K562 (cell line): ENCODE data around the gene LRRC25. TPM values are rescaled to one million over a fixed set of nuclear protein-coding genes. Genes with fewer than 3 reads are reported as not detected.

ENCODE experiments used
- BCL6 ChIP-seq: fragments of 250-450 bp; sonication (Bioruptor Pico); IDR thresholded peaks from 2 replicates; pipeline ENCODE4 v1.4.0; 2020
- DMBX1 ChIP-seq: fragments of 250-450 bp; sonication (Bioruptor Pico); IDR thresholded peaks from 2 replicates; pipeline ENCODE4 v1.8.0; 2022; ENCODE audit warnings: inconsistent platforms, mild to moderate bottlenecking, moderate library complexity, borderline replicate concordance
- NR4A1 ChIP-seq, 2 experiments: fragments of 250-450 bp in 1 of 2; fragments of 450-650 bp in 1 of 2; sonication (Bioruptor Pico) in 1 of 2; IDR thresholded peaks; 2 replicates each; pipeline versions ENCODE4 v1.4.0 to v1.6.1; 2016 to 2020; ENCODE audit warnings: mild to moderate bottlenecking in 2 of 2, missing compliant biosample characterization in 1 of 2, missing genetic modification characterization in 1 of 2, moderate library complexity in 1 of 2
- OTX1 ChIP-seq: fragments of 450-650 bp; formaldehyde crosslinking; IDR thresholded peaks from 2 replicates; pipeline ENCODE4 v1.4.0; 2022; ENCODE audit warnings: mild to moderate bottlenecking
- PTTG1 ChIP-seq: fragments of 450-650 bp; IDR thresholded peaks from 2 replicates; pipeline ENCODE4 v1.6.1; 2016; ENCODE audit warnings: low read depth, mild to moderate bottlenecking, missing genetic modification characterization, missing compliant biosample characterization
- SMAD4 ChIP-seq: fragments of 250-450 bp; sonication (Bioruptor Pico); conservative IDR thresholded peaks from 2 replicates; pipeline ENCODE4 v1.8.0; 2021; ENCODE audit warnings: inconsistent platforms, mild to moderate bottlenecking, moderate library complexity
- TEAD1 ChIP-seq, 2 experiments: fragments of 450-650 bp in 1 of 2; sonication (generic) in 1 of 2; formaldehyde crosslinking; IDR thresholded peaks; 2 replicates each; pipeline versions ENCODE4 v1.4.0 to v1.8.0; 2020 to 2022; ENCODE audit warnings: mild to moderate bottlenecking in 2 of 2, missing genetic modification reagents in 1 of 2
- ZBTB8A ChIP-seq: fragments of 450-650 bp; IDR thresholded peaks from 2 replicates; pipeline ENCODE4 v1.6.1; 2018; ENCODE audit warnings: mild to moderate bottlenecking, moderate library complexity; ENCODE audit not compliant: partially characterized antibody
- ZNF311 ChIP-seq: fragments of 250-450 bp; sonication (Bioruptor Pico); IDR thresholded peaks from 2 replicates; pipeline ENCODE4 v1.4.0; 2020; ENCODE audit warnings: mild to moderate bottlenecking, moderate library complexity
- ZNF583 ChIP-seq: fragments of 250-450 bp; sonication (Bioruptor Pico); IDR thresholded peaks from 2 replicates; pipeline ENCODE4 v1.4.0; 2020
- polyA plus RNA-seq, 8 experiments: library from polyadenylated mRNA; depleted of rRNA in 4 of 8; stranded (reverse) in 5 of 8; unstranded in 3 of 8; fragments of >200 nt; fragmentation: Nextera tagmentation in 2 of 8; fragmentation: Illumina TruSeq in 1 of 8; extraction: Ambion mirVana in 2 of 8; extraction: Trizol in 1 of 8; gene quantifications; 2 replicates each; pipeline versions ENCODE4 v1.2.1 to v1.2.3, GENCODE V29; 2011 to 2014; ENCODE audit warnings: inconsistent platforms in 1 of 8, missing spikeins in 1 of 8
- total RNA-seq, 7 experiments: library from RNA; depleted of rRNA in 6 of 7; stranded (reverse); fragments of >200 nt in 6 of 7; fragmentation: Illumina TruSeq in 2 of 7; extraction: Trizol in 2 of 7; gene quantifications; 2 replicates each; pipeline versions ENCODE4 v1.2.1 to v1.2.3, GENCODE V29; 2011 to 2021; ENCODE audit warnings: low replicate concordance in 1 of 7
- TF ChIP-seq, protein P1 (sequence below): fragments of 450-650 bp; formaldehyde crosslinking; IDR thresholded peaks from 2 replicates; pipeline ENCODE4 v1.4.0; 2020; ENCODE audit warnings: mild to moderate bottlenecking, moderate library complexity
- TF ChIP-seq, protein P2 (sequence below): IDR thresholded peaks from 2 replicates; pipeline ENCODE4 v1.6.1; 2016; ENCODE audit warnings: missing genetic modification characterization, missing compliant biosample characterization
- TF ChIP-seq, protein P3 (sequence below): fragments of 250-450 bp; sonication (Bioruptor Pico); IDR thresholded peaks from 2 replicates; pipeline ENCODE4 v1.4.0; 2020
- TF ChIP-seq, protein P4 (sequence below), 2 experiments: fragments of 450-650 bp in 1 of 2; sonication (generic) in 1 of 2; formaldehyde crosslinking in 1 of 2; IDR thresholded peaks in 1 of 2; conservative IDR thresholded peaks in 1 of 2; 2 replicates each; pipeline versions ENCODE4 v1.6.1 to v1.8.1; 2016 to 2023; ENCODE audit warnings: mild to moderate bottlenecking in 2 of 2, moderate library complexity in 2 of 2, inconsistent platforms in 1 of 2, missing genetic modification reagents in 1 of 2
- TF ChIP-seq, protein P5 (sequence below): fragments of 250-450 bp; sonication (Bioruptor Pico); IDR thresholded peaks from 2 replicates; pipeline ENCODE4 v1.8.0; 2022; ENCODE audit warnings: inconsistent platforms, mild to moderate bottlenecking, moderate library complexity, borderline replicate concordance
- TF ChIP-seq, protein P6 (sequence below): fragments of 450-650 bp; IDR thresholded peaks from 2 replicates; pipeline ENCODE4 v1.6.1; 2017; ENCODE audit warnings: antibody characterized with exemption, mild to moderate bottlenecking

Gene LRRC25
- total and polyA plus RNA-seq, 9 of the 15 experiments (the other 6 are each of a cell fraction or from before 2014, with no cell fraction given): 0.07 to 0.36 (median 0.10) TPM; not detected in 3

DNA sequence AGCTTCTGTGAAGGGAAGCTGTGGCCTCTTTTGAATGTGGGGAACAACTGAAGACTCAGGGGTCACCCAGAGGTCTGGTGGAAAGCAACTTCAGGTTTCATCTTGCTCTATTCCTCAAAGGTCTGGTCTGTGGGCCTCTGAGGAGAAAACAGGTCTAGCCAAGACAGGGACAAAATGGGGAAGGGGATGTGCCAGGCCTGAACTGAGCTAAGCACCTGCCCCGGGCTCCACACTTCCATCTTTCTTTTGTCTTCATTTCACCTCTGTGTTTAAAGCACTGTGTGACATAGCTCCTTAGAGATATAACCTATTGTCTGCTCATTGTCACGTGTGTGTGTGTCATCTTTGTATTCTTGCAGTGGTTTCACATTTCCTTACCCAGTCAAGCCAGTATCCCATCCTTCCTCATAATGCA is 31.4 kb downstream of the LRRC25 start (continued):
- TF ChIP-seq, protein P1, sequence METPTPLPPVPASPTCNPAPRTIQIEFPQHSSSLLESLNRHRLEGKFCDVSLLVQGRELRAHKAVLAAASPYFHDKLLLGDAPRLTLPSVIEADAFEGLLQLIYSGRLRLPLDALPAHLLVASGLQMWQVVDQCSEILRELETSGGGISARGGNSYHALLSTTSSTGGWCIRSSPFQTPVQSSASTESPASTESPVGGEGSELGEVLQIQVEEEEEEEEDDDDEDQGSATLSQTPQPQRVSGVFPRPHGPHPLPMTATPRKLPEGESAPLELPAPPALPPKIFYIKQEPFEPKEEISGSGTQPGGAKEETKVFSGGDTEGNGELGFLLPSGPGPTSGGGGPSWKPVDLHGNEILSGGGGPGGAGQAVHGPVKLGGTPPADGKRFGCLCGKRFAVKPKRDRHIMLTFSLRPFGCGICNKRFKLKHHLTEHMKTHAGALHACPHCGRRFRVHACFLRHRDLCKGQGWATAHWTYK (CRISPR knock-in tag): no peak
- TF ChIP-seq TEAD1 (CRISPR knock-in tag; IDR thresholded peaks at IDR 0.05) (peak in 1 of 2 experiments; percentile 71; a peak in 1 of 4 replicates), ZNF311 (CRISPR knock-in tag) (peak; percentile 53; the same call in 1 of the 2 replicates), NR4A1 (CRISPR knock-in tag; IDR thresholded peaks at IDR 0.05) (no peak), NR4A1 (tag; IDR thresholded peaks at IDR 0.05) (peak; percentile 66; the same call in 1 of the 2 replicates), PTTG1 (peak; percentile 61), DMBX1 (CRISPR knock-in tag) (peak; percentile 86), BCL6 (CRISPR knock-in tag) (0 out of 2 replicates have a peak, but pooled peaks have one; percentile 8), ZBTB8A (no peak), SMAD4 (peak; percentile 49), OTX1 (CRISPR knock-in tag) (no peak), ZNF583 (CRISPR knock-in tag) (peak; percentile 64; the same call in 1 of the 2 replicates)
- TF ChIP-seq, protein P2, sequence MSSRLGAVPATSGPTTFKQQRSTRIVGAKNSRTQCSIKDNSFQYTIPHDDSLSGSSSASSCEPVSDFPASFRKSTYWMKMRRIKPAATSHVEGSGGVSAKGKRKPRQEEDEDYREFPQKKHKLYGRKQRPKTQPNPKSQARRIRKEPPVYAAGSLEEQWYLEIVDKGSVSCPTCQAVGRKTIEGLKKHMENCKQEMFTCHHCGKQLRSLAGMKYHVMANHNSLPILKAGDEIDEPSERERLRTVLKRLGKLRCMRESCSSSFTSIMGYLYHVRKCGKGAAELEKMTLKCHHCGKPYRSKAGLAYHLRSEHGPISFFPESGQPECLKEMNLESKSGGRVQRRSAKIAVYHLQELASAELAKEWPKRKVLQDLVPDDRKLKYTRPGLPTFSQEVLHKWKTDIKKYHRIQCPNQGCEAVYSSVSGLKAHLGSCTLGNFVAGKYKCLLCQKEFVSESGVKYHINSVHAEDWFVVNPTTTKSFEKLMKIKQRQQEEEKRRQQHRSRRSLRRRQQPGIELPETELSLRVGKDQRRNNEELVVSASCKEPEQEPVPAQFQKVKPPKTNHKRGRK: no peak
- TF ChIP-seq, protein P3, sequence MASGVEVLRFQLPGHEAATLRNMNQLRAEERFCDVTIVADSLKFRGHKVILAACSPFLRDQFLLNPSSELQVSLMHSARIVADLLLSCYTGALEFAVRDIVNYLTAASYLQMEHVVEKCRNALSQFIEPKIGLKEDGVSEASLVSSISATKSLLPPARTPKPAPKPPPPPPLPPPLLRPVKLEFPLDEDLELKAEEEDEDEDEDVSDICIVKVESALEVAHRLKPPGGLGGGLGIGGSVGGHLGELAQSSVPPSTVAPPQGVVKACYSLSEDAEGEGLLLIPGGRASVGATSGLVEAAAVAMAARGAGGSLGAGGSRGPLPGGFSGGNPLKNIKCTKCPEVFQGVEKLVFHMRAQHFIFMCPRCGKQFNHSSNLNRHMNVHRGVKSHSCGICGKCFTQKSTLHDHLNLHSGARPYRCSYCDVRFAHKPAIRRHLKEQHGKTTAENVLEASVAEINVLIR (CRISPR knock-in tag): peak; percentile 54
- TF ChIP-seq, protein P4, sequence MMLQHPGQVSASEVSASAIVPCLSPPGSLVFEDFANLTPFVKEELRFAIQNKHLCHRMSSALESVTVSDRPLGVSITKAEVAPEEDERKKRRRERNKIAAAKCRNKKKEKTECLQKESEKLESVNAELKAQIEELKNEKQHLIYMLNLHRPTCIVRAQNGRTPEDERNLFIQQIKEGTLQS (IDR thresholded peaks at IDR 0.05): peak; percentile 36
- TF ChIP-seq, protein P4 (CRISPR knock-in tag; conservative IDR thresholded peaks at IDR 0.05): no peak
- TF ChIP-seq, protein P5, sequence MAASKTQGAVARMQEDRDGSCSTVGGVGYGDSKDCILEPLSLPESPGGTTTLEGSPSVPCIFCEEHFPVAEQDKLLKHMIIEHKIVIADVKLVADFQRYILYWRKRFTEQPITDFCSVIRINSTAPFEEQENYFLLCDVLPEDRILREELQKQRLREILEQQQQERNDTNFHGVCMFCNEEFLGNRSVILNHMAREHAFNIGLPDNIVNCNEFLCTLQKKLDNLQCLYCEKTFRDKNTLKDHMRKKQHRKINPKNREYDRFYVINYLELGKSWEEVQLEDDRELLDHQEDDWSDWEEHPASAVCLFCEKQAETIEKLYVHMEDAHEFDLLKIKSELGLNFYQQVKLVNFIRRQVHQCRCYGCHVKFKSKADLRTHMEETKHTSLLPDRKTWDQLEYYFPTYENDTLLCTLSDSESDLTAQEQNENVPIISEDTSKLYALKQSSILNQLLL (CRISPR knock-in tag): no peak
- TF ChIP-seq, protein P6, sequence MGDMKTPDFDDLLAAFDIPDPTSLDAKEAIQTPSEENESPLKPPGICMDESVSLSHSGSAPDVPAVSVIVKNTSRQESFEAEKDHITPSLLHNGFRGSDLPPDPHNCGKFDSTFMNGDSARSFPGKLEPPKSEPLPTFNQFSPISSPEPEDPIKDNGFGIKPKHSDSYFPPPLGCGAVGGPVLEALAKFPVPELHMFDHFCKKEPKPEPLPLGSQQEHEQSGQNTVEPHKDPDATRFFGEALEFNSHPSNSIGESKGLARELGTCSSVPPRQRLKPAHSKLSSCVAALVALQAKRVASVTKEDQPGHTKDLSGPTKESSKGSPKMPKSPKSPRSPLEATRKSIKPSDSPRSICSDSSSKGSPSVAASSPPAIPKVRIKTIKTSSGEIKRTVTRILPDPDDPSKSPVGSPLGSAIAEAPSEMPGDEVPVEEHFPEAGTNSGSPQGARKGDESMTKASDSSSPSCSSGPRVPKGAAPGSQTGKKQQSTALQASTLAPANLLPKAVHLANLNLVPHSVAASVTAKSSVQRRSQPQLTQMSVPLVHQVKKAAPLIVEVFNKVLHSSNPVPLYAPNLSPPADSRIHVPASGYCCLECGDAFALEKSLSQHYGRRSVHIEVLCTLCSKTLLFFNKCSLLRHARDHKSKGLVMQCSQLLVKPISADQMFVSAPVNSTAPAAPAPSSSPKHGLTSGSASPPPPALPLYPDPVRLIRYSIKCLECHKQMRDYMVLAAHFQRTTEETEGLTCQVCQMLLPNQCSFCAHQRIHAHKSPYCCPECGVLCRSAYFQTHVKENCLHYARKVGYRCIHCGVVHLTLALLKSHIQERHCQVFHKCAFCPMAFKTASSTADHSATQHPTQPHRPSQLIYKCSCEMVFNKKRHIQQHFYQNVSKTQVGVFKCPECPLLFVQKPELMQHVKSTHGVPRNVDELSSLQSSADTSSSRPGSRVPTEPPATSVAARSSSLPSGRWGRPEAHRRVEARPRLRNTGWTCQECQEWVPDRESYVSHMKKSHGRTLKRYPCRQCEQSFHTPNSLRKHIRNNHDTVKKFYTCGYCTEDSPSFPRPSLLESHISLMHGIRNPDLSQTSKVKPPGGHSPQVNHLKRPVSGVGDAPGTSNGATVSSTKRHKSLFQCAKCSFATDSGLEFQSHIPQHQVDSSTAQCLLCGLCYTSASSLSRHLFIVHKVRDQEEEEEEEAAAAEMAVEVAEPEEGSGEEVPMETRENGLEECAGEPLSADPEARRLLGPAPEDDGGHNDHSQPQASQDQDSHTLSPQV: peak; percentile 69; the same call in 1 of the 2 replicates
